Activated effector memory CD4-positive, alpha-beta T cell treated with anti-CD3 and anti-CD28 coated beads, Interleukin-2, amount 50 U/mL, for 16 hours (primary cell): ENCODE data around the gene KRT20.

Experiments
- DNase-seq: peaks from one replicate; pipeline ENCODE4 v3.0.0-alpha.2; 2020

The KRT20 gene

DNA sequence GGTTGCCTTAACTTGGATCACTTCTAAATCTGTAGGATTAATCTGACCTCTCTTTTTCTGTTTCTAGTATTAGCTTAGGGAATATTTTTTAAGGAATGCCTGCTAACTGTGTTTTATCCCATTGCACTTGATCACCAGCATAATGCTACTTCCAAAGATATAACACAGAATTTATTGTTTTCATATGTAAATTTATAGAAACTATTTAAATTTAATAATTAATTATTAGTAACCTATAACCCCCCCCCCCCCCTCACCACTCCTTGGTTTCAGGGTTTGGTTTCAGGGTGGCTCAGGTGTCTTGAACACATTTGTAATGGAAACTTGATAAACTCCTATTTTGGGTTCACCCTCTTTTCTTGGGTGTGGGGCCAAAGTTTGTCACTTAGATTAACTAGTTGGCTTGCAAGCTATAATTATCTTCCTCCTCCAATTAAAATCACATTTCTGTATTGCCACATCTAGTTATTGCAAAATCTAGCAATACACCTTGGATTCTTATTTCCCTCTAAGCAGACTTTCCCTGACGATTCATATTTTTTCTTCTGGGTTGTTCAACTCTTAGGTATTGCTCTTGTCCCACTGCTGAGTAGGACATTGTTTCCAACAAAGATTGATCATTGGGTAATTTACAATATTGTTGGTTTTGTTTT is 36.3 kb downstream of the KRT20 start:
- no peak for DNase-seq

DNA sequence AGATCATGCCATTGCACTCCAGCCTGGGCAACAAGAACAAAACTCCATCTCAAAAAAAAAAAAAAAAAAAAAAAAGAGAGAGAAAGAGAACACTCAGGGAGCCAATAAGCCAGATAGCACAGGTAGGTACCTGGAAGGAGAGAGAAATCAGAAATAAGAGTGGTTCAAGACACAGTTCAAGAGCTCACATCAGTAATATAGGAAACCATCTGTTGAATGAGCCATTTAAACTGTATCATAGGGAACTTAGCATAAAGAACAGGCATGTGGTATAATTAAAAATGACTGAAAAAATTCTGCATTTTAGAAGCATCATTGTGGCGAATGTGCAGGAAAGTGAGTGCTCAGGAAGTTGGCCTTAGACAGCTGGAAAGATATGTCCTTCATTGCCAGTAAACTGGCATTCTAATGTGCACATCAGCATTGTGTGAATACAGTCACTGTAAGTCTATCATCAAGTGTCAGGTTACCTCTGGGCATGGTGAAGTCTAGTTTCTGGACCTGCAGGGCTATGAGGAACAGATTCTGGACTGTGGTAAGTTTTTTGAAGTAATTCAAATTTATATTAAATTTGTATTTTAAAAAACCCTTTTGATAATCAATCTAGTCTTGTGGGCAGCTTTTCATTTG is 38.4 kb downstream of the KRT20 start:
- DNase-seq = no peak

DNA sequence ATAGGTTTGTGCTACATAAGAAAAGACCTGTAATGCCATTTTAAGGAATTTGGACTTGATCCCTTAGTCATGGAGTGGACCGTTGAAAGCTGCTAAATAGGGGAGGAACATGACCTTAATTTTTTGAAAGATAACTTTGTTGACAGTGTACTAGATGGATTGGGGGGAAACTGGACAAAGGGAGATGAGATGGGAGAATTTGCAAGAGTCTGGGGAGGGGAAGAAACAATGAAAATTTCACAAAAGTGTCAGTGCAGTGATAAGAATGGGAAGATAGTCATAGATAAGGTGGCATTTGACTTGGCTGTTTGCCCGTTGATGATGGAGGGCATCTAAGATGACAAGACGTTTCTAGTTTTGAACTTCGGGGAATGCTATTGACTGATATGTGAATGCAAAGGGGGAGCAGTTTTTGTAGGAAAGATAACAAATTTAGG is 40.4 kb downstream of the KRT20 start:
- no peak for DNase-seq

DNA sequence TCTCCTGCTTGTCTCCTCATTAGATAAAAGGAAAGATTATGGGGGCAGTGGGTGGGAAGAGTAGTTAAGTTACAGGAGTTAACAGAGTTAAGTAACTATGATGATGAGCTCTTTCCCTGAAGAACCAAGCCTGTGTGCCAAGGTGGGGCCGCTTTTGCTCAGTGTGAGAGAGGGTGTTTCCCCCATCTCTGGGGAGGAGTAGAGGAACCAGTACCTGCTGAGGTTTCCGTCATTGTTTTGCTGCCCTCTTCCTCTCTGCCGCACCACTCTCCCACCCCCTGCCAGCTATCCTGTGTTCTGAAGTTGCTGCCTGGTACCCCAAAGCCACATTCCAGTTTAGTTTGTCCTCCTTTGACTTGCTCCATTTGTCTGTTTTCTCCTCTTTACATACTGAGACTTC is 41.8 kb downstream of the KRT20 start:
- DNase-seq = no peak

DNA sequence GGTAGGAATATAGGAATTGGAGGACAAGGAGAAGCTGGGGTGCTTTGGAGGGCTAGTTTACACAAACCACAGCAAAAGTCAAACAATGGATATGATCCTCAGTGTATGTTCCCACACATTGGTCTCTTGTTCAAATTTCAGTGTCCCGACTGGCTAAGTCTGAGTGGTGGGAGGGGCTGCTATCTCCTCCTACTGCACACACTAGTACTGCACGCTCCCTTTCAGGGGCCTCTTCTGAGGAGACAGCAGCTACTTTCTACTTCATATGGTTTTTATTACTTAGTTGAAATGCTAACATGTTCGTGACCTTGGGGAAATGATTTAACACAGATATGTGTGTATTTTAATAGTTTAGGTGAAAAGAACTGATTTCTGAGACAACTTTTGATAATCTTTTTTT is 43.8 kb downstream of the KRT20 start:
- DNase-seq = no peak

DNA sequence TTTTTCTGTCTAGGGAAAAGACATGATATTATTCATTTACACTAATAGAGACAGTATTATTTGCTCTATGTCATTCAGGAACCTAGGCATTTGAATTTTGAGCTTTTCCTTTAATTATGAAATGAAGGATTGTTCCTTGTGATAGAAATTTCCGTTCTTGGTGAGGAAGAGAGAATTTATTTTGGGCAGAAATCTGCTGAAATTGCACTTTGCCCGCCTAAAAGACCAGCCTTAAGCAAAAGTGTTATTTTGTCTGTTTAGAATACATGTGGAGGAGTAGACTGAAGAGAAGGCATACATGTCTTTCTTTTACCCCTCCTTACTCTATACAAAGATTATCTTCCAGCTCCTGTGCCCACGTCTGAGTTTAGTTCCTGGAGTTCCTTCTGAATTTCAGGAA is 45.8 kb downstream of the KRT20 start:
- DNase-seq = no peak

DNA sequence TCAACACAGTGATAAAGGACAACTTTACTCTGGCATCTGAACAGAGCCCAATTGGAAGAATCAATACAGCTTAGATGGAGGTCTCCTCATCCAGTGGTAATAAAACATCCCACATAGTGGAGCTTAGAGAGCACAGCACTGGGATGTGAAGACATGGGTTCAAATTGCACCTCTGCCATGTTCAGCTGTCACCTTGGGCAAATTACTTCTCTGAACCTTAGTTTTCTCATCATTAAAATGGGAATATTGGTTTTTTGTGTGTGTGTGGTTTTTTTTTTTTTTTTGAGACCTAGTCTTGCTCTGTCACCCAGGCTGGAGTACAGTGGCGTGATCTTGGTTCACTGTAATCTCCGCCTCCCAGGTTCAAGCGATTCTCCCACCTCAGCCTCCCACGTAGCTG is 49.0 kb downstream of the KRT20 start:
- no peak for DNase-seq

DNA sequence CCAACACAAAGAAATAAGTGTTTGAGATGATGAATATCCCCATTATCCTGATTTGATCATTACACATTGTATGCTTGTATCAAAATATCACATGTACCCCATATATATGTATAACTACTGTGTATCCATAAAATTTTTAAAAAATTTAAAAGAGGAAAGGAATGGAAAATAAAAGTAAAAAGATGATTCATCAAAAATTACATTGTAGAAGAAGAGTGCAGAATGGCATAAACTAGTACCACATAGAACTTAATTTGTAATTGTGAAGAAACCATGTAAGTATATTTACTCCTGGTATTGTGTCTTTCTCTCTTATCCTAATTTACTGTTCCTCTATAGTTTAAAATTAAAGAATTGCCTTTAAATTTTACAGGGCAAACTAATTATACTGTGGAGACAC is 51.2 kb downstream of the KRT20 start:
- no peak for DNase-seq

DNA sequence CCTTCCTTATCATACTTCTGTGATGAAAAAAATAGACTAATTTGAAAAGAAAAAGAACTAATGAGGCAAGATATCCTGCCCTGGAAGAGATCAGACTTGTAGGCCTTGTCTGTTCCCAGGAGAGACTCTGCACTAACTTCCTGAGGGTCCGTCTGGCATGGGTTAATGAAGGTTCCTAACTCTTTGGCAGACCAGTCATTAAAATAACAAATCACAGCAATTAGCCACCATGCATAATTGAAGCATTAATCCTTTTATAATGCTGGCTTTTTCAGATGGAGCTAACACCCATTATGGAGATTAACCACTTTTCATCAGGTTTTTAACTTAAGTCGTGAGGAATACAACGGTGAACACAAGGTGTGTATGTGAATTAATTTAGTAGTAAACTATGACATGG is 52.2 kb downstream of the KRT20 start:
- DNase-seq = no peak

DNA sequence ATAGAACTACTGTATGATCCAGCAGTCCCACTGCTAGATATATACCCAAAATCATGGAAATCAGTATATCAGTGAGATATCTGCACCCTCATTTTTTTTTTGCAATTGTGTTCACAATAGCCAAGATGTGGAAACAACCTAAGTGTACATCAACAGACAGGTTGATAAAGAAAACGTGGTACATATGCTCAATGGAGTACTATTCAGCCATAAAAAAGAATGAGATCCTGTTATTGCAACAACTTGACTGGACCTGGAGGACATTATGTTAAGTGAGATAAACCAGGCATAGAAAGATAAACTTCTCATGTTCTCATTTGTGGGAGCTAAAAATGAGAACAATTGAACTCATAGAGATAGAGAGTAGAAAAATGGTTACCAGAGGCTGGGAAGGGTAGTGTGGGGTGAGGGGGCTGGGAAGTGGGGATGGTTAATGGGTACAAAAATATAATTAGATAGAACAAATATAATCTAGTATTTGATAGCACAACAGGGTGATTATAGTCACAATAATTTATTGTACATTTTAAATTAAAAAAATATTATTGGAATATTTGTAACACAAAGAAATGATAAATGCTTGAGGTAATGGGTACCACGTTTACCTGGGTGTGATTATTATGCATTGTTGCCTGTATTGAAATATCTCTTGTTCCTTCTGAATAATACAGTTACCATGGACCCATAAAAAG is 54.8 kb downstream of the KRT20 start:
- no peak for DNase-seq

DNA sequence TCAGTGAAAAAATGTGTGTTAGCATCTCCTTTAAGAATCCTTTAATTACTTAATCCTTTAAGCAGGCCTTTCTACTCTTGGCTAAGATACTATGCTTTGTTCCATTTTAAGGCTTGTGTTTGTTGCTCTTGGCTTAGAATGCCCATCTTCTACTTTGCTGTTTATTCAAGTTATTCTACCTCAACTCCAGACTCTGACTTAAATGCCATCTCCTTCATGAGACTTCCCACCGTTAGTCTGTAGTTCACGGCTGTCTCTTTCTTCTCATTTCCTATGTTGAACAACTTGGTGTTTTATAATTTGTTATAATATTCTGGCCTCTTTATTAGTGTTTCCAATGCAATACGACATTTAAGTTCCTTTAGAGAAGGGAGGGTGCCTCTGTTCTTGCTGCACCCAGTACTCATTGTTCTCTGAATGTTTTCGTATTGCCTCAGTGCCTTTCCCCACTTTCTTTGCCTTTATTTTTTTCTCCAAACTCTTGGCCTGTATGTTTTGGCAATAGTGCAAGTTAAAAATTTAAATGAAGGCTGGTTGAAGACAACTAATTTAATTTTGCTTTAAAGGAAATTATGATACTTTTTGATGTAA is 56.5 kb downstream of the KRT20 start:
- no peak for DNase-seq

DNA sequence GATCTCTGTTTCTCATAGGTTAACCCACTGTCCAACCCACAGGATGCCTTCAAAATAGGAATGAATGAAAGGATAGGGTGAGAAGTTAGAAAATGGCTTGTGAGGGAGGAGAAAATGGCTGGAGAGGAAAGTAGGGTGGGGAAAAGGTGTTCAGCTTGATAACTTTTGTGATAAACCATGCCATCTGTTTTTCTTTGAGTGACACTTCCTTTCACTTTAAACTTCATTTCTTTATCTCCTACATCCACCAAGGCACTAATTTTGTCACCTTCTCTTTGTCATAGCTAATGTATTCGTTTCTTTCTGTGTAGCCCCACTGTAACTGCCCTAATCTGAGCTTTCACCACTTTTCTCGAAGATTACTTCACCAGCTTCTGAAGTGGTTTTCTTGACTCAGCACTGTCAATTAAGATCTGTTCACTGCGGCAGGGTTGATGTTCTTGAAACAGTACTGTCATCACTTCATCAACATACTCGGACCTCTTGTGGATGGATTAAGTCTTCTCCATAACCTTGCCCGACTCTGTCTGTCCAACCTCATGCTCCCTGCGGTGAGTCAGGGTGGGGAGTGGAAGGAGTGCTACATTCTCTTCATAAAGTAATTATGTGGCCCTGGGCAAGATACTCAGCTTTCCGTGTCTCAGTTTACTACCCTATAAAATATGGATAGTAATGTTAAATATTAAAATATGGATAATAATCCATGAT is 57.1 kb downstream of the KRT20 start:
- no peak for DNase-seq
